Activated CD8-positive, alpha-beta memory T cell treated with anti-CD3 and anti-CD28 coated beads for 1 hour (primary cell): ENCODE measurements around the gene TFIP11.

Experiments
- DNase-seq, 2 donors: peaks; one replicate each; pipeline ENCODE4 v3.0.0-alpha.2; 2020; ENCODE audit warnings: low read depth in 1 of 2; ENCODE audit errors: extremely low read depth in 1 of 2

Gene TFIP11

GRCh38 chr22:26508148-26508547, 4.1 kb downstream of the TFIP11 start:
- no peak for DNase-seq

GRCh38 chr22:26503758-26504157, 8.5 kb downstream of the TFIP11 start:
- DNase-seq: no peak

GRCh38 chr22:26502688-26503561, 9.3 kb downstream of the TFIP11 start:
- peak; percentile 22 to 34 for DNase-seq

- no peak for DNase-seq
These were observed 10.3 kb downstream of the TFIP11 start for GRCh38 chr22:26501996-26502395.

- DNase-seq: no peak
These were observed 13.0 kb downstream of the TFIP11 start for GRCh38 chr22:26499188-26499703.

- no peak for DNase-seq
These were observed 15.8 kb downstream of the TFIP11 start for GRCh38 chr22:26496456-26496855.

- no peak for DNase-seq
These were observed 17.8 kb downstream of the TFIP11 start for GRCh38 chr22:26494506-26494905.

- DNase-seq: no peak
These were observed 20.1 kb downstream of the TFIP11 start for GRCh38 chr22:26492220-26492619.

GRCh38 chr22:26489447-26490036, 22.7 kb downstream of the TFIP11 start:
- no peak for DNase-seq

GRCh38 chr22:26487996-26488395, 24.3 kb downstream of the TFIP11 start:
- DNase-seq: no peak

- no peak for DNase-seq
These were observed 25.9 kb downstream of the TFIP11 start for GRCh38 chr22:26486394-26486793.

- no peak for DNase-seq
These were observed 26.4 kb downstream of the TFIP11 start for GRCh38 chr22:26485806-26486390.

GRCh38 chr22:26485013-26485412, 27.3 kb downstream of the TFIP11 start:
- no peak for DNase-seq

- no peak for DNase-seq
These were observed 27.9 kb downstream of the TFIP11 start for GRCh38 chr22:26484360-26484706.

GRCh38 chr22:26483439-26484359, 28.6 kb downstream of the TFIP11 start, which contains the start of the genes HPS4 and SRRD:
Gene HPS4, minus strand, starts transcription at chr22:26483783. Its CDS starts 2,021 bp downstream, at chr22:26481762.
Gene SRRD, plus strand, starts transcription at chr22:26483877. Its CDS starts 14 bp downstream, at chr22:26483891.
- peak; percentile 76 to 90 for DNase-seq

GRCh38 chr22:26483043-26483438, 29.2 kb downstream of the TFIP11 start:
- no peak for DNase-seq

GRCh38 chr22:26482161-26482560, 30.1 kb downstream of the TFIP11 start:
- DNase-seq: no peak

- DNase-seq: no peak
These were observed 30.6 kb downstream of the TFIP11 start for GRCh38 chr22:26481694-26482093.

GRCh38 chr22:26481112-26481693, 31.1 kb downstream of the TFIP11 start:
- DNase-seq: no peak

GRCh38 chr22:26480611-26480932, 31.7 kb downstream of the TFIP11 start:
- no peak for DNase-seq
